RPMI7951 (cell line): ENCODE results near the gene ASB3. TPM values are rescaled to one million over a fixed set of nuclear protein-coding genes. Genes with fewer than 3 reads are reported as not detected.
A peak's percentile ranks its signal among the peaks of the same experiment; 100 is the strongest.
"Not testable (repeated sequence)": the region's sequence is repeated elsewhere in the genome, so short reads cannot be mapped to it uniquely, and the experiment has no call there.

ENCODE experiments used
- DNase-seq: peaks from one replicate; pipeline ENCODE4 v3.0.0-alpha.2; 2012; ENCODE audit warnings: low read depth
- total RNA-seq: library from RNA; depleted of rRNA; stranded (reverse); fragments of >200 nt; shearing (Covaris generic); gene quantifications from 2 replicates; pipeline ENCODE4 v1.2.3, GENCODE V29; 2014

Gene ASB3
- total RNA-seq, 1 experiment from 2014 or later = 40.3 TPM

DNA sequence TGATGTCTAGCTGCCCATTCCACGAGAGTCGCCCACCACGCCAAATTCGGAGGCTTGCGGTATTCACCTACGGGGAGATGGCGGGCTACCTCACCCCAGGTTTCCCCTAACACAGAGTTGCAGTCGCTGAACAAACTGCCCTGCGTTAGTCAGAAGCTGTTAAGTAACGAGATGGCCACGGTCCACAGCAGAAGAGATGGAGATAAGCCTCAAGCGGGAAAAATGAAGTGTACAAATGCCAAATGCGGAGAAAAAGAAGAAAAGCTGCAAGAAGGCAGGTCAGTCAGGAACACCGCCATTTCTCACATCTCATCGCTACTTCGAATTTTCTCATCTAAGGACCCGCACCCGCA, 425 bp downstream of the ASB3 start:
- DNase-seq = peak; percentile 35

DNA sequence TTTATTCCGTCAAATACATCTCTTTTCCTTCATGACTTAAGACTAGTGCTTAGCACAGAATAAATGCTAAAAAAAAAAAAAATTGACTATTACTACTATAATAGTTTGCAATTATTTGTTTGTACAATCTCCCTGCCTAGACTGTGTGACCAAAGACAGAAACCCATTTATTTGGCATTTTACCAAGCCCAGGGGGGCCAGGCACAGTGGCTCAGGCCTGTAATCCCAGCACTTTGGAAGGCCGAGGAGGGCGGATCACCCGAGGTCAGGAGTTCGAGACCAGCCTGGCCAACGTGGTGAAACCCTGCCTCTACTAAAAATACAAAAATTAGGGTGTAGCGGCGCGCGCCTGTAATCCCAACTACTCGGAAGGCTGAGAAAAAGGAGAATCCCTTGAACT, 1.4 kb downstream of the ASB3 start:
- DNase-seq = peak; percentile 25

DNA sequence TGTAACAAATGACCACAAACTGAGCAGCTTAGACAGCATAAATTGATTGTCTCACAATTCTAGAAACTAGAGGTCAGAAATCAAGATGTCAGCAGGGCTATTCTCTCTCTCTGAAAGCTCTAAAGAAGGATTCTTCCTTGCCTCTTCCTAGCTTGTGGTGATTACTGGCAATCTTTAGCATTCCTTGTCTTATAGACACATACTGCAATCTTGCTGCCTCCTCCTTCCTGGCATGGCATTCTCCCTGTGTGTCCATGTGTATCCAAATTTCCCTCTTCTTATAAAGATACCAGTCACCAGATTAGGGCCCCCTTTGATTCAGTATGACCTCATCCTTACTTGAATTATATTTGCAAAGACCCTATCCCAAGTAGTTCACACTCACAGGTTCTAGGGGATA, 2.3 kb downstream of the ASB3 start:
- no peak for DNase-seq

GRCh38 chr2:53782676-53783075, 4.1 kb downstream of the ASB3 start:
- no peak for DNase-seq

DNA sequence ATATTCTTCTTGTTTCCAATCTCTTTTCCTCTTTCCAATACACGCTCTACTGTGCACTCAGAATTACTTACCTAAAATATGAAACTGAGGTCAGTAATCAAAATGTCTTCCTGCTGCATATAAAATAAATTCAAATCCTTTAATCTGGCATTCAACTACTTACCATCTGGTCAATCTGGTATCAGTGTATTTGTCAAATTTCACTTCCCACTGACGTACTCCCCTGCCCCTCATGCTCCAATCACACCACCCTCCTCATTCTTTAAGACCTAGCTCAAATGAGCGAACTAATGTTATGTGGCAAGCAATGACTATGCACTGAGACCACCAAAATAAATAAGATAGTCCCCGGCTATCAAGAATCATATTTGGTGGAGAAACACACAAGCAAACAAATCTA, 6.7 kb downstream of the ASB3 start:
- DNase-seq = no peak

DNA sequence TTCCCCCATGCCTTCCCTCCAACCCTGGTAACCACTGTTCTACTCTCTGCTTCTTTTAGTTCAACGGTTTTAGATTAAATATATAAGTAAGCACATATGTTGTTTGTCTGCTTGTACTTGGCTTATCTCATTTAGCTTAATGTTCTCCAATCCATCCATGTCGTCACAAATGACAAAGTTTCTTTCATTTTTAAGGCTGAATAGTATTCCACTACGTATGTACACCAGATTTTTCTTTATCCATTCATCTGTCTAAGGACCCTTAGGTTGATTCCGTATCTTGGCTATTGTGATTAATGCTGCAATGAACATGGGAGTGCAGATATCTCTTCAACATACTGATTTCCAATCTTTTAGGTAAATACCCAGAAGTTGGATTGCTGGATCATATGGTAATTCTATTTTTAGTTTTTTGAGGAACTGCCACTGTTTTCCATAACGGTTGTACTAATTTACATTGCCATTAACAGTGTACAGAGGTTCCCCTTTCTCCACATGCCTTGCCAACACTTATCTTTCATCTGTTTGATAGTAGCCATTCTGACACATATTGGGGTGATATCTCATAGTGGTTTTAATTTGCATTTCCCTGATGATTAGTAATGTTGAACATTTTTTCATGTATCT, 8.1 kb downstream of the ASB3 start:
- DNase-seq = no peak

- no peak for DNase-seq
Observed at GRCh38 chr2:53777134-53777533, 9.6 kb downstream of the ASB3 start.

DNA sequence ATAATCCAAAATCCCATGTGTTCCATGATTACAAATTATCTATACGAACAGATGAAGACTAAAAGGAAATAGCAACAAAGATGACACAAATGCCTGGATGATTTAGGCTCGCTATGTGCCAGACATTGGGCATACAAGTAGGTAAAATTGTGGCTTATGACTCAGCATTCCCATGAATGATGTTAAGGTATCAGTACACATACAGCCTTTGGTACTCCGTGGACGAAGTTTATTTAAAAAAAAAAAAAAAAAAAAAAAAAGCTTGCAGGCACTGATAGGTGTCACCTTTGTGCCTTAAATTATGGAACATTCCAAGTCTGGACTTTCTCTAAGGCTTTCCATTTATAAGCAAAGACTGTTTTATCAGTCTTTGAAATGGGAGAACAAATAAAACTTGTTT, 16.5 kb downstream of the ASB3 start:
- DNase-seq = no peak

DNA sequence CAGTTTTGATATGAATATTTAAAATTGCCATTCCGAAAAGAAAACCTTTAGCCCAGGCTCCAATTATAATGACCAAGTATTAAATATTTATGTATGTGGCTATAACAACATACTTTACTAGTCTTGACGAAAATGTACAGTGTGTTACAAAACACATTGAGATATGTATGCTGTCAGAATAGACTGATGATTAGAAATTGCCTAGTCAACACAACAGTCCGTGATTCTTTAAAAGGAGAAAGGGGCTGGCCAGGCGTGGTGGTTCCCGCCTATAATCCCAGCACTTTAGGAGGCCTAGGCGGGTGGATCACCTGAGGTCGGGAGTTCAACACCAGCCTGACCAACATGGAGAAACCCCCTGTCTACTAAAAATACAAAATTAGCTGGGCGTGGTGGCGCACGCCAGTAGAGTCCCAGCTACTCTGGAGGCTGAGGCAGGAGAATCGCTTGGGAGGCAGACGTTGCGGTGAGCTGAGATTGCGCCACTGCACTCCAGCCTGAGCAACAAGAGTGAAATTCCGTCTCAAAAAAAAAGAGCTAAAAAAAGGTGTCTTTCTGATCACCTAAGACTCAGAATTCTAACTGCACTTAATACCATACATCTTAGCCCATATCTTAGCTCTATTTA, 17.3 kb downstream of the ASB3 start:
- no peak for DNase-seq

DNA sequence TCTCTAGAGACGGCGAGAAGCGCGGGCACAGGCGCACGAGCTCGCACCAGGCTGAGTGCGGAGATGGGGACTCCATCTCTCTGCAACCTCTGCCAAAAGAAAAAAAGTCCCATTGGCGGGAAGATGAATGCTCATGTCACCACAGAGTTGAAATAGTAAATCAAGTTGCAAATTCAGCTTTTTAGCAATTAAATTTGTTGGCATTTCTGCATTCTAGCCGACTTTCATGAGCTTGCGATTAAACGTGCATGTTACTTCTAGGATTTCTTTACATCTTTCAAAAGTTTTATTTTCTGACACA, 18.6 kb downstream of the ASB3 start:
- peak; percentile 54 for DNase-seq

DNA sequence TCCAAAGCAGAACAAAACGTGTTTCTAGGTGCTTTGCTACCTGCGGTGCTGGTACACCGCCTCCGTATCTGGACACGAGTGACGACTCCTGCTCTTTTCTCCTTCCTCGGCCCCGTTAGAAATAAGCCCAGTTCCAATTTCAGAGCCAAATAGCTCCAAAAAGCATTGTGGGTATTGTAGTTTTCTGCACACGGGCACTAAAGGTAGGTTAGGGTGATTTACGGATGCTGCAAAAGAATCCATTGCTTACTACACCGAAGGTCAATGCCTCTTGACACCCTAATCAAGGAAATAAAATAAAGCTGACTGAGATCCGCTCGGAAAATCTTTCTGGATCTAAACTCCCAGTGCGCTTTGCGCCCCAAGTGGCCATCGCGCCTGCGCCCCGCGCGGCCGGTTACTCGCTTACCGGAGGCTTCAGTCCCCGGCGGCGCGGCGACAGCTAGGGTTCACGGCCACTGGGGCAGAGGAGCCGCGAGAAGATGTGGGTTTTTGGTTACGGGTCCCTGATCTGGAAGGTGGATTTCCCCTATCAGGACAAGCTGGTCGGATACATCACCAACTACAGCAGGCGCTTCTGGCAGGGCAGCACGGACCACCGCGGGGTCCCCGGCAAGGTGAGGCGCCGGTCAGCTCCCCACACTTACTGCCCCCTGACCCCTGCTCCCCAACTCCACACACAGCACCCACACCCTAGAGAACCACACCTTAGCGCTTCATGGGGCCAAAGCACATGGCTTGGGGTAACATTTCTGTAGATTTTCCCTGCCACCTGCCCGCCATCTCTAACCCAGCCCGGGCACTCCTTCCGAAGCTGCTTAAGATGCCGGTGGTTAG, 19.1 kb downstream of the ASB3 start, which contains the start of gene CHAC2:
CHAC2 (plus strand) TSS at position 400 of the 837 bp plus-strand sequence; CDS start at position 483, 83 bp downstream.
- DNase-seq = peak; percentile 83

DNA sequence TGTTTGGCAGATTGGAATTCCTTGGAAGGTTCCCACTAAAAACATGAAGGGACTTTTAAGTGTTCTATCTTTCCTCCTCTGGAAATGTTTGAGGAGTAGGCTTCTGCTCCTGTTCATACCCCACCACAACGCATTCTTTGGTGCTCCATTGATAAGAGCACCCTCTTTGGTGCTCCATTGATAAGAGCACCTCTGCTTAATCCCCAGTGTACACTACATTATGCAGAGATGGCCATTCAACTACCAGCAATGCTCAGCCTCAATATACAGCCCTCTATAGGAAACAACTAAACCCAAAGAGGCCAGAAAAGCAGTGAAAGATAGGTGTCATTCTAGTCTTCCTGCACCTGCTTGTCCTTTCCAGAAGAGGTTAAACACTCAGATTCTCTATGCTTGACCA, 21.0 kb downstream of the ASB3 start:
- DNase-seq = no peak

DNA sequence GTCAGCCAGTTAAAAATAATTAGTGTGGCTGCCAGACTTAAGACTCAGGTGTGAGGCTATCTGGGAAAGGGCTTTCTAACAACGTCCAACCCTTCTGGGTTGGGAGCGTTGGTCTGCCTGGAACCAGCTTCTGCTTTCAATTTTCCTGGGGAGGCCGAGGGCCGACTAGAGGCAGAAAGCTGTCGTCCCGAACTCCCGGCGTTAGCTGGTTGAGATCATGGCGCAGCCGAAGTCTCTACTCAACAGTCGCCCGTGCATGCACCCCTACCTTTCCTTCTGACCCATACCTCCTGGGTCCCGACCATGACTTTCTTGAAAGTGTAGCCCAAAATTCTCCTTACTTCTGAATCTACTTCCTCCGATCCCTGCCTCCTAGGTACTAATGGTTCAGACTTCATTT, 29.5 kb downstream of the ASB3 start:
- DNase-seq = not testable (repeated sequence)

DNA sequence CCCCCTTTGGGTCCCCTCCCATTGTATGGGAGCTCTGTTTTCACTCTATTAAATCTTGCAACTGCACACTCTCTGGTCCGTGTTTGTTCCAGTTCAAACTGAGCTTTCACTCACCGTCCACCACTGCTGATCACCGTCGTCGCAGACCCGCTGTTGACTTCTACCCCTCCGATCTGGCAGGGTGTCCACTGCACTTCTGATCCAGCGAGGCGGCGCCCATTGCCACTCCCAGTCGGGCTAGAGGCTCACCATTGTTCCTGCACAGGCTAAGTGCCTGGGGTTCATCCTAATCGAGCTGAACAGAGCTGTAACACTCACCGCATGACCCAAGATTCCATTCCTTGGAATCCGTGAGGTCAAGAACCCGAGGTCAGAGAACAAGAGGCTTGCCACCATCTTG, 30.1 kb downstream of the ASB3 start:
- no peak for DNase-seq

DNA sequence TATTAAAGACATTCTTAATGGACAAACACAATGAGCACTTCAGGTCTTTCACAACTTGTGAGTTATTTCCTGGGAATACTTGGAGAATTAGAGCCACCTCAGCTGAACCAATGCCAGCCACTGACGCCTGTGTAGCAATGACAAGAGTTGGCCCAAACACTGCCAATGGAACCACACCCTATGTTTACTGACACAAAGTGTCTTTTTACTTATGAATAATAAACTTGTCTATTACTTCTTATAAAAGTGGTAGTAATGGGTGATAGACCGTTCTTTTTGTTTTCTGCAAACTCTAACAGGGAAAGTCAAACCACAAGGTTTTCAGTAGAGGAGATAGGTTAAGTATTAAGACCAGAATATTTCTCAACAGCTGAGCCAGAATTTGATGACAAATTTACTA, 31.6 kb downstream of the ASB3 start:
- DNase-seq = peak; percentile 3

DNA sequence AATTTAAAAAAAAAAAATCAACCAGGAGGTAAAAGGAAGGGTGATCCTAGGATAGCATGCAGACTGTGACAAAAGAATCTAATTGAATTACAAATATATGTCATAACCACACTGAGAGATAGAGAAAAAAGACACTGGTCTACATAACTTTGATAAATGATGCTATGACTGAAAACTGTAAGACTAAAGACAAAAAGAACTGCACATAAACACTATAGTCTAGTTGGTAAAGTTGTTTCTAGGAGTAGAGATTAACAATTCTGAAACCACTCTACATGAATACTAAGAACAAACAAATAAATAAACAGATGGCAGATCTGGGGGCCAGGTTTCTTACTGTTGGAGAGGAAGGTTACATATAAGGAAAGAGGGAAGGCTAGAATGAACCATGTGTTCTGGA, 33.7 kb downstream of the ASB3 start:
- DNase-seq = no peak

- DNase-seq = no peak
Observed at GRCh38 chr2:53752385-53752784, 34.4 kb downstream of the ASB3 start.

GRCh38 chr2:53751728-53752127, 35.0 kb downstream of the ASB3 start:
- DNase-seq = peak; percentile 30

DNA sequence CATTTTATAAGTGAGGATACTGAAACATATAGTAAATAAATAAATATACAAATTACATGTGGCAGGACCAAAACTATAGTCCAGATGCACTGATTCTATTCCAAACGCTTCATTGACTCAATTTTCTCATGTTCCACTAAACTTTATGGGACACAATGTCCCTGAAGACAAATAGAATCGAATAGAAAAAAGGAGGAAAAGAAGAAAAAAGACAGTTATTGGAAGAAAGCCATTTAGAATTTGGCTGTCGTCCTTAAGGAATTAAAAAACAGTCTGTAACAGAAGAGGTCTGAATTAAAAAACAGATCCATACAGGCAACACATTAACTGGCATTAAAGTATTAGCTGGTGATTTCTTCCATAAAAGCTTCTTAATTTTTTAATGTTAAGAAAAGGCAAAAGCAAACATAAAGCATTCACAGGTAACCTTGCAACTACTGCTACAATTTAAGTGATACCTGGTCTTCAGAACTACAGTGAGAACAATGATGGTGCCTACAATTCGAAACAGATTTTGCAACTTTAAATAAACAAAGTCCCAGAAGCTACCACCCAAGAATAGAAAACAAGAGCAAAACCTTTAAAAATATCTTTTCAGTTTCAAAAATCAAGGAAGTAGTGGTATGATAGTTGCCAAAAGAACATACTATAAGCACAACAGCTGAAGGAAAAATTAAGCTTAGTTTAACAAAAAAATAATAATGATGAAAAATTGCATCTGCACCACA, 36.5 kb downstream of the ASB3 start:
- no peak for DNase-seq

- DNase-seq = no peak
Observed at GRCh38 chr2:53744395-53745065, 42.2 kb downstream of the ASB3 start.

GRCh38 chr2:53740170-53740569, 46.6 kb downstream of the ASB3 start:
- DNase-seq = peak; percentile 42

GRCh38 chr2:53739032-53739431, 47.7 kb downstream of the ASB3 start:
- no peak for DNase-seq
